Neuronal stem cell (in vitro differentiated cells): Measurements from ENCODE around the gene MFSD6.

ENCODE experiments used
- DNase-seq: peaks from one replicate; pipeline ENCODE4 v3.0.0-alpha.2; 2013; ENCODE audit warnings: low spot score
- H2AFZ ChIP-seq: one replicate; pipeline ENCODE4 v1.6.1; 2013; ENCODE audit warnings: mild to moderate bottlenecking, low read length, inconsistent platforms
- H2AK5ac ChIP-seq: 2 replicates; pipeline ENCODE4 v1.6.1; 2013; ENCODE audit warnings: low read depth, mild to moderate bottlenecking, inconsistent platforms, low read length, moderate library complexity, mixed read lengths
- H2BK120ac ChIP-seq: 2 replicates; pipeline ENCODE4 v1.6.1; 2013; ENCODE audit warnings: low read depth, mild to moderate bottlenecking, inconsistent platforms, low read length, moderate library complexity, mixed read lengths
- H2BK12ac ChIP-seq: one replicate; pipeline ENCODE4 v1.6.1; 2013; ENCODE audit warnings: low read length, inconsistent platforms
- H2BK15ac ChIP-seq: 2 replicates; pipeline ENCODE4 v1.6.1; 2013; ENCODE audit warnings: mild to moderate bottlenecking, low read length, inconsistent platforms, mixed read lengths
- H2BK5ac ChIP-seq: one replicate; pipeline ENCODE4 v1.6.1; 2013; ENCODE audit warnings: inconsistent platforms, mild to moderate bottlenecking, low read length, moderate library complexity
- H3K14ac ChIP-seq: one replicate; pipeline ENCODE4 v1.6.1; 2013; ENCODE audit warnings: low read length, inconsistent platforms
- H3K18ac ChIP-seq: 2 replicates; pipeline ENCODE4 v1.6.1; 2013; ENCODE audit warnings: low read length, inconsistent platforms
- H3K23ac ChIP-seq: 2 replicates; pipeline ENCODE4 v1.6.1; 2013; ENCODE audit warnings: low read depth, mild to moderate bottlenecking, mixed read lengths, low read length, inconsistent platforms; ENCODE audit not compliant: poor library complexity
- H3K27ac ChIP-seq: replicated peaks from 3 replicates; pipeline ENCODE4 v1.5.1; 2013; ENCODE audit warnings: low read length, inconsistent platforms
- H3K27me3 ChIP-seq, 3 experiments: 2 replicates each; pipeline ENCODE4 v1.6.1; 2013; ENCODE audit warnings: low read length in 3 of 3, mild to moderate bottlenecking in 2 of 3, inconsistent platforms in 1 of 3, low read depth in 1 of 3, mixed read lengths in 1 of 3, moderate library complexity in 1 of 3; ENCODE audit not compliant: control insufficient read depth in 3 of 3, insufficient read depth in 3 of 3
- H3K36me3 ChIP-seq, 2 donors: replicated peaks in 1 of 2; 2 replicates each; pipeline ENCODE4 v1.6.1; 2013; ENCODE audit warnings: low read length in 2 of 2; ENCODE audit not compliant: control insufficient read depth in 2 of 2, insufficient read depth in 2 of 2
- H3K4ac ChIP-seq: 2 replicates; pipeline ENCODE4 v1.6.1; 2013; ENCODE audit warnings: inconsistent platforms, mild to moderate bottlenecking, low read length, moderate library complexity
- H3K4me1 ChIP-seq, 2 donors: 1 replicate in 1 of 2; 2 replicates in 1 of 2; pipeline ENCODE4 v1.6.1; 2013; ENCODE audit warnings: low read length in 2 of 2, low read depth in 1 of 2; ENCODE audit not compliant: control insufficient read depth in 2 of 2, insufficient read depth in 1 of 2
- H3K4me2 ChIP-seq: one replicate; pipeline ENCODE4 v1.6.1; 2013; ENCODE audit warnings: mild to moderate bottlenecking, low read length, inconsistent platforms; ENCODE audit not compliant: insufficient read depth, poor library complexity, severe bottlenecking
- H3K4me3 ChIP-seq, 2 donors: 2 replicates each; pipeline ENCODE4 v1.5.1; 2013; ENCODE audit warnings: low read length in 2 of 2, mild to moderate bottlenecking in 2 of 2, inconsistent platforms in 1 of 2, moderate library complexity in 1 of 2
- H3K79me1 ChIP-seq: one replicate; pipeline ENCODE4 v1.6.1; 2013; ENCODE audit warnings: low read depth, mild to moderate bottlenecking, inconsistent platforms, low read length, moderate library complexity
- H3K9ac ChIP-seq: one replicate; pipeline ENCODE4 v1.6.1; 2013; ENCODE audit warnings: mild to moderate bottlenecking, low read depth, low read length, inconsistent platforms; ENCODE audit not compliant: poor library complexity
- H3K9me3 ChIP-seq, 2 donors: replicated peaks in 1 of 2; 2 replicates each; pipeline versions ENCODE3 to v1.6.1; 2013; ENCODE audit warnings: low read length in 2 of 2, mild to moderate bottlenecking in 2 of 2, inconsistent platforms in 1 of 2, low read depth in 1 of 2, mixed read lengths in 1 of 2, moderate library complexity in 1 of 2; ENCODE audit not compliant: control insufficient read depth in 2 of 2, insufficient read depth in 1 of 2
- H4K8ac ChIP-seq: one replicate; pipeline ENCODE4 v1.6.1; 2013; ENCODE audit warnings: low read depth, mild to moderate bottlenecking, inconsistent platforms, low read length, moderate library complexity
- H4K91ac ChIP-seq: one replicate; pipeline ENCODE4 v1.6.1; 2013; ENCODE audit warnings: low read length, low read depth, mild to moderate bottlenecking, inconsistent platforms; ENCODE audit not compliant: poor library complexity
- WGBS, 2 donors: extraction: QIAGEN DNeasy Blood & Tissue Kit; methylation state at CpG; one replicate each; pipeline ENCODE4 v1.1.7; 2013; ENCODE audit warnings: missing lambda C conversion rate in 2 of 2, mixed read lengths in 1 of 2; ENCODE audit not compliant: insufficient read length in 2 of 2, insufficient replicate concordance in 1 of 2; ENCODE audit errors: extremely low coverage in 2 of 2; 5-methylcytosine and 5-hydroxymethylcytosine counted together

Gene MFSD6

GRCh38 chr2:190527918-190528317 is 119.8 kb downstream of the MFSD6 start:
- Histone ChIP-seq H3K9me3 (no peaks in the 10 kb centered on the region), H2BK5ac (no peak overlapping the region), H3K4me3 (no peak overlapping the region), H3K18ac (no peak overlapping the region), H3K4ac (no peak overlapping the region), H3K14ac (no peak overlapping the region), H3K27ac (no peak overlapping the region), H2BK15ac (no peak overlapping the region), H3K4me1 (no peaks in the 10 kb centered on the region), H4K8ac (no peak overlapping the region), H3K4me2 (no peak overlapping the region), H3K27me3 (no peaks in the 10 kb centered on the region), H3K79me1 (no peaks in the 10 kb centered on the region), H2BK120ac (no peak overlapping the region), H3K36me3 (no peaks in the 10 kb centered on the region), H4K91ac (no peak overlapping the region), H2BK12ac (no peak overlapping the region), H2AK5ac (no peak overlapping the region), H2AFZ (no peak overlapping the region), H3K23ac (no peak overlapping the region), H3K9ac (no peak overlapping the region)
- DNase-seq = no peak

- no peak overlapping the region for H2BK5ac ChIP-seq
- H3K27ac ChIP-seq = no peak overlapping the region
- H3K14ac ChIP-seq = no peak overlapping the region
- no peaks in the 10 kb centered on the region for H3K4me1 ChIP-seq
- H3K4me3 ChIP-seq = no peak overlapping the region
- H2BK12ac ChIP-seq = no peak overlapping the region
- no peak overlapping the region for H3K18ac ChIP-seq
- H3K9ac ChIP-seq = no peak overlapping the region
- no peak overlapping the region for H3K4me2 ChIP-seq
- H4K8ac ChIP-seq = no peak overlapping the region
- no CpG with 5 or more reads among the region's 1 CpG for WGBS, 2 donors
- no peak overlapping the region for H2AFZ ChIP-seq
- no peak overlapping the region for H2BK15ac ChIP-seq
- H4K91ac ChIP-seq = no peak overlapping the region
- no peaks in the 10 kb centered on the region for H3K27me3 ChIP-seq
- no peak overlapping the region for H2AK5ac ChIP-seq
- no peaks in the 10 kb centered on the region for H3K36me3 ChIP-seq
- no peaks in the 10 kb centered on the region for H3K79me1 ChIP-seq
- H3K4ac ChIP-seq = no peak overlapping the region
- no peak for DNase-seq
- no peaks in the 10 kb centered on the region for H3K9me3 ChIP-seq
- no peak overlapping the region for H3K23ac ChIP-seq
- H2BK120ac ChIP-seq = no peak overlapping the region
Measured at GRCh38 chr2:190528521-190529001, 120.4 kb downstream of the MFSD6 start.

- no peak overlapping the region for H3K4me2 ChIP-seq
- H3K27me3 ChIP-seq = no peaks in the 10 kb centered on the region
- H3K4ac ChIP-seq = no peak overlapping the region
- H3K9me3 ChIP-seq = no peaks in the 10 kb centered on the region
- H3K23ac ChIP-seq = no peak overlapping the region
- H3K9ac ChIP-seq = no peak overlapping the region
- H3K79me1 ChIP-seq = no peaks in the 10 kb centered on the region
- no peak overlapping the region for H2BK5ac ChIP-seq
- no peak overlapping the region for H3K4me3 ChIP-seq
- H4K8ac ChIP-seq = no peak overlapping the region
- no peak overlapping the region for H3K18ac ChIP-seq
- H2AFZ ChIP-seq = no peak overlapping the region
- no peaks in the 10 kb centered on the region for H3K36me3 ChIP-seq
- H2AK5ac ChIP-seq = no peak overlapping the region
- H3K14ac ChIP-seq = no peak overlapping the region
- H3K4me1 ChIP-seq = peaks cover 4 to 5% of the 10 kb centered on the region in 2 donors
- DNase-seq = no peak
- WGBS, 2 donors = no CpG with 5 or more reads among the region's 3 CpGs
- no peak overlapping the region for H3K27ac ChIP-seq
- H2BK12ac ChIP-seq = no peak overlapping the region
- H2BK120ac ChIP-seq = no peak overlapping the region
- no peak overlapping the region for H4K91ac ChIP-seq
- no peak overlapping the region for H2BK15ac ChIP-seq
Measured at GRCh38 chr2:190529486-190530247, 121.5 kb downstream of the MFSD6 start.

- peaks cover 4 to 5% of the 10 kb centered on the region in 2 donors for H3K4me1 ChIP-seq
- WGBS, 2 donors = no CpG with 5 or more reads among the region's 6 CpGs
Measured at GRCh38 chr2:190530248-190530900, 122.2 kb downstream of the MFSD6 start.

More at GRCh38 chr2:190530248-190530900, 122.2 kb downstream of the MFSD6 start:
- no peak overlapping the region for H2AK5ac ChIP-seq
- H4K91ac ChIP-seq = no peak overlapping the region
- H3K4me3 ChIP-seq = no peak overlapping the region
- H2BK15ac ChIP-seq = no peak overlapping the region
- no peak overlapping the region for H2BK12ac ChIP-seq
- no peaks in the 10 kb centered on the region for H3K79me1 ChIP-seq
- H2AFZ ChIP-seq = peak overlapping the region; percentile 2
- no peak overlapping the region for H3K9ac ChIP-seq
- no peak overlapping the region for H4K8ac ChIP-seq
- H3K23ac ChIP-seq = no peak overlapping the region
- H3K4me2 ChIP-seq = no peak overlapping the region
- no peak for DNase-seq
- H3K27ac ChIP-seq = no peak overlapping the region
- no peaks in the 10 kb centered on the region for H3K27me3 ChIP-seq
- H3K9me3 ChIP-seq = no peaks in the 10 kb centered on the region
- H3K18ac ChIP-seq = no peak overlapping the region
- no peak overlapping the region for H2BK5ac ChIP-seq
- no peak overlapping the region for H3K14ac ChIP-seq
- H3K4ac ChIP-seq = no peak overlapping the region
- no peaks in the 10 kb centered on the region for H3K36me3 ChIP-seq
- H2BK120ac ChIP-seq = no peak overlapping the region
